BLaER1 (cell line): ENCODE measurements around the gene SLC16A11.
"Not testable (repeated sequence)": the region's sequence is repeated elsewhere in the genome, so short reads cannot be mapped to it uniquely, and the experiment has no call there.

Experiments
- H3K27ac ChIP-seq: shearing (Covaris generic); formaldehyde crosslinking; 2 replicates; pipeline ENCODE4 v1.8.1; 2022
- H3K27me3 ChIP-seq: shearing (Covaris generic); formaldehyde crosslinking; 2 replicates; pipeline ENCODE4 v1.8.1; 2022
- H3K36me3 ChIP-seq: shearing (Covaris generic); formaldehyde crosslinking; 2 replicates; pipeline ENCODE4 v1.8.1; 2022
- H3K4me1 ChIP-seq: shearing (Covaris generic); formaldehyde crosslinking; 2 replicates; pipeline ENCODE4 v1.8.1; 2022
- H3K4me2 ChIP-seq: shearing (Covaris generic); formaldehyde crosslinking; 2 replicates; pipeline ENCODE4 v1.8.1; 2022
- H3K4me3 ChIP-seq: shearing (Covaris generic); formaldehyde crosslinking; 2 replicates; pipeline ENCODE4 v1.8.1; 2022
- H3K9ac ChIP-seq: shearing (Covaris generic); formaldehyde crosslinking; 2 replicates; pipeline ENCODE4 v1.8.1; 2022
- H3K9me3 ChIP-seq: shearing (Covaris generic); formaldehyde crosslinking; 2 replicates; pipeline ENCODE4 v1.8.1; 2022
- H4K20me1 ChIP-seq: shearing (Covaris generic); formaldehyde crosslinking; 2 replicates; pipeline ENCODE4 v1.8.1; 2022
- Cebpa-rat ChIP-seq: shearing (Covaris generic); IDR thresholded peaks from 2 replicates; pipeline ENCODE4 v1.8.1; 2022

The SLC16A11 gene

GRCh38 chr17:7058831-7059447 is 15.0 kb upstream of the SLC16A11 start:
- Histone ChIP-seq H3K36me3 (no peaks in the 10 kb centered on the region), H3K4me3 (no peak overlapping the region), H3K4me2 (no peak overlapping the region), H3K9me3 (no peaks in the 10 kb centered on the region), H4K20me1 (no peaks in the 10 kb centered on the region), H3K4me1 (no peaks in the 10 kb centered on the region), H3K27me3 (no peaks in the 10 kb centered on the region), H3K9ac (no peak overlapping the region), H3K27ac (no peak overlapping the region)
- TF ChIP-seq Cebpa-rat: no peak

- H3K4me1 ChIP-seq: no peaks in the 10 kb centered on the region
- TF ChIP-seq Cebpa-rat: no peak
- H3K27me3 ChIP-seq: no peaks in the 10 kb centered on the region
- no peak overlapping the region for H3K4me2 ChIP-seq
- H3K9ac ChIP-seq: no peak overlapping the region
- no peaks in the 10 kb centered on the region for H3K9me3 ChIP-seq
- H3K36me3 ChIP-seq: no peaks in the 10 kb centered on the region
- H4K20me1 ChIP-seq: no peaks in the 10 kb centered on the region
- no peak overlapping the region for H3K4me3 ChIP-seq
- H3K27ac ChIP-seq: no peak overlapping the region
Observed at GRCh38 chr17:7056386-7056785, 12.5 kb upstream of the SLC16A11 start.

GRCh38 chr17:7050583-7050982 is 6.7 kb upstream of the SLC16A11 start:
- H3K27ac ChIP-seq, H3K9ac ChIP-seq, H3K4me3 ChIP-seq, H3K4me2 ChIP-seq, H4K20me1 ChIP-seq, H3K36me3 ChIP-seq, H3K9me3 ChIP-seq: not testable (repeated sequence)
- H3K4me1 ChIP-seq: peaks cover 23% of the 10 kb centered on the region
- H3K27me3 ChIP-seq: peaks cover 13% of the 10 kb centered on the region; the same call in 1 of the 2 replicates

- no peaks in the 10 kb centered on the region for H4K20me1 ChIP-seq
- peaks cover 16% of the 10 kb centered on the region; the same call in 1 of the 2 replicates for H3K27me3 ChIP-seq
- 0 out of 2 replicates have a peak overlapping the region, but pooled peaks have one; percentile 17 for H3K4me2 ChIP-seq
- H3K9ac ChIP-seq: no peak overlapping the region
- peaks cover 27% of the 10 kb centered on the region for H3K4me1 ChIP-seq
- no peak overlapping the region for H3K27ac ChIP-seq
- no peak for TF ChIP-seq Cebpa-rat
- no peaks in the 10 kb centered on the region for H3K9me3 ChIP-seq
- H3K36me3 ChIP-seq: no peaks in the 10 kb centered on the region
- H3K4me3 ChIP-seq: no peak overlapping the region
Observed at GRCh38 chr17:7048968-7049367, 5.1 kb upstream of the SLC16A11 start.

- Histone ChIP-seq H3K4me2 (peak overlapping the region; percentile 85; the same call in 1 of the 2 replicates), H3K4me3 (no peak overlapping the region), H3K9me3 (no peaks in the 10 kb centered on the region), H4K20me1 (no peaks in the 10 kb centered on the region), H3K36me3 (no peaks in the 10 kb centered on the region), H3K27me3 (peaks cover 30% of the 10 kb centered on the region), H3K4me1 (peaks cover 41% of the 10 kb centered on the region), H3K27ac (no peak overlapping the region), H3K9ac (no peak overlapping the region)
- no peak for TF ChIP-seq Cebpa-rat
Observed at GRCh38 chr17:7047566-7047965, 3.7 kb upstream of the SLC16A11 start.

GRCh38 chr17:7046725-7047397 is 3.0 kb upstream of the SLC16A11 start:
- not testable (repeated sequence) for H3K9me3 ChIP-seq, H4K20me1 ChIP-seq, H3K9ac ChIP-seq, H3K27ac ChIP-seq, H3K36me3 ChIP-seq
- peaks cover 37% of the 10 kb centered on the region for H3K27me3 ChIP-seq
- H3K4me1 ChIP-seq: peaks cover 48% of the 10 kb centered on the region
- H3K4me2 ChIP-seq: peak overlapping the region; percentile 85
- H3K4me3 ChIP-seq: peak overlapping the region; percentile 25; the same call in 1 of the 2 replicates

GRCh38 chr17:7046127-7046724 is 2.3 kb upstream of the SLC16A11 start:
- no peaks in the 10 kb centered on the region for H3K9me3 ChIP-seq
- H3K4me2 ChIP-seq: peak overlapping the region; percentile 85
- peak overlapping the region; percentile 25; the same call in 1 of the 2 replicates for H3K4me3 ChIP-seq
- peaks cover 55% of the 10 kb centered on the region for H3K4me1 ChIP-seq
- peaks cover 44% of the 10 kb centered on the region for H3K27me3 ChIP-seq
- no peaks in the 10 kb centered on the region for H4K20me1 ChIP-seq
- TF ChIP-seq Cebpa-rat: no peak
- H3K36me3 ChIP-seq: no peaks in the 10 kb centered on the region
- H3K27ac ChIP-seq: no peak overlapping the region
- H3K9ac ChIP-seq: no peak overlapping the region

GRCh38 chr17:7045492-7046126 is 1.7 kb upstream of the SLC16A11 start:
- TF ChIP-seq Cebpa-rat: no peak
- Histone ChIP-seq H3K9ac (no peak overlapping the region), H3K36me3 (no peaks in the 10 kb centered on the region), H3K4me2 (peak overlapping the region; percentile 85), H3K9me3 (no peaks in the 10 kb centered on the region), H3K4me1 (peaks cover 60% of the 10 kb centered on the region), H3K4me3 (no peak overlapping the region), H3K27me3 (peaks cover 50% of the 10 kb centered on the region), H3K27ac (no peak overlapping the region), H4K20me1 (no peaks in the 10 kb centered on the region)

GRCh38 chr17:7043182-7043496 is 753 bp downstream of the SLC16A11 start:
- H3K4me3 ChIP-seq: peak overlapping the region; percentile 68
- H3K36me3 ChIP-seq: no peaks in the 10 kb centered on the region
- H3K27ac ChIP-seq: peak overlapping the region; percentile 85
- H3K27me3 ChIP-seq: peaks cover 50% of the 10 kb centered on the region
- no peaks in the 10 kb centered on the region for H4K20me1 ChIP-seq
- no peak for TF ChIP-seq Cebpa-rat
- no peaks in the 10 kb centered on the region for H3K9me3 ChIP-seq
- peaks cover 78% of the 10 kb centered on the region for H3K4me1 ChIP-seq
- peak overlapping the region; percentile 79 for H3K9ac ChIP-seq
- H3K4me2 ChIP-seq: peak overlapping the region; percentile 98
